ENCODE measurements around the gene IQSEC1. TPM values are rescaled to one million over a fixed set of nuclear protein-coding genes. Genes with fewer than 3 reads are reported as not detected.

Gene IQSEC1
- total and polyA plus RNA-seq, 2 of the 8 experiments (the other 6 are each of a cell fraction or from before 2014, with no cell fraction given), result 6.8 to 28.8 TPM

DNA sequence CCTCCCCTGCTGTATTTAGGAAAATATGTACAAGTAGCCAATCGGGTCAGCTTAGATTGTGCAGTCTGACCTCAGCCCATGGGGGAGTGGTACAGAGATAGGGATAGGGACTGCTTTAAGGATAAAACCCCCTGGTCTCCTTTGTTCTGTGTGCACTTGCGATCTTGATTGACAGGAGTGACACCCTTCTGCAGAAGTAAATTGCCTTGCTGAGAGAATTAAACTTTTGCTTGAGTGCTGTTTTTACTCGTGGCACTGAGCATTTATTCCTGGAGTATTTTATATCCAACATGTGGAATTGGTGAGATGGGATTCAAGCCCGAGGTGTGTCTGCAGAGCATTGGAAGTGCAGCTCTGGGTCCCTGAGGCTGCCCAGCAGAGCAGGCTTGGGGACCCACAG lies 208.0 kb downstream of the IQSEC1 start:
- Histone ChIP-seq H4K5ac (ENCODE audit: insufficient read length, low read depth, low read length) (no peak overlapping the region), H3K56ac (replicated peaks; ENCODE audit: insufficient read length, low read depth, low read length) (no peak overlapping the region), H2BK120ac (replicated peaks; ENCODE audit: low read depth, low read length) (no peak overlapping the region), H3K79me1 (ENCODE audit: low read depth, low read length) (no peaks in the 10 kb centered on the region), H3K36me3 (ENCODE audit: control insufficient read depth in 2 of 4, insufficient read depth in 4 of 4, low read length in 3 of 4) (no peaks in the 10 kb centered on the region), H3K23ac (ENCODE audit: insufficient read length) (no peak overlapping the region), H4K91ac (replicated peaks; ENCODE audit: insufficient read length, low read length) (no peak overlapping the region), H2AK5ac (ENCODE audit: low read depth, low read length) (no peak overlapping the region), H3K79me2 (ENCODE audit: control insufficient read depth in 1 of 2, insufficient read depth in 2 of 2, low read length in 2 of 2) (no peaks in the 10 kb centered on the region), H3K14ac (ENCODE audit: insufficient read length) (no peak overlapping the region), H2BK12ac (ENCODE audit: low read depth, low read length) (no peak overlapping the region; the same call in 1 of the 2 replicates), H3K9me3 (ENCODE audit: insufficient read depth in 2 of 2, low read depth in 1 of 2, low read length in 1 of 2) (no peaks in the 10 kb centered on the region), H3K23me2 (ENCODE audit: low read depth, low read length) (peaks cover 4% of the 10 kb centered on the region; the same call in 1 of the 2 replicates), H2BK5ac (ENCODE audit: low read depth, low read length) (no peak overlapping the region), H2AFZ (ENCODE audit: low read length) (no peak overlapping the region), H4K8ac (ENCODE audit: extremely low read depth, insufficient read depth, low read length) (no peak overlapping the region), H3K4me1 (replicated peaks in 1 of 4; ENCODE audit: control insufficient read depth in 3 of 4, insufficient read depth in 4 of 4, low read length in 3 of 4) (peaks cover 0 to 2% (median 2%) of the 10 kb centered on the region in 4 experiments; a peak in 3 of 7 replicates), H3K27me3 (replicated peaks in 1 of 4; ENCODE audit: control insufficient read depth in 3 of 4, extremely low read depth in 1 of 4, insufficient read depth in 3 of 4, low read length in 3 of 4) (peaks cover 0 to 2% (median 0%) of the 10 kb centered on the region in 4 experiments; a peak in 2 of 7 replicates), H4K20me1 (replicated peaks in 1 of 2; ENCODE audit: control insufficient read depth in 1 of 2, insufficient read depth in 2 of 2, low read length in 2 of 2) (no peaks in the 10 kb centered on the region), H3K4ac (replicated peaks; ENCODE audit: insufficient read length, low read depth, low read length) (no peak overlapping the region), H2BK15ac (ENCODE audit: low read length) (no peak overlapping the region), H3K18ac (ENCODE audit: extremely low read depth, low read length) (no peak overlapping the region), H3K27ac (ENCODE audit: low read depth, low read length) (no peak overlapping the region), H3K4me3 (ENCODE audit: extremely low read depth in 1 of 4, insufficient read depth in 2 of 4, low read depth in 3 of 4, low read length in 4 of 4) (no peak overlapping the region), H3K4me2 (ENCODE audit: insufficient read depth in 1 of 2, low read depth in 2 of 2, low read length in 2 of 2) (no peak overlapping the region), H2BK20ac (ENCODE audit: low read length) (no peak overlapping the region), H3K9ac (replicated peaks in 1 of 4; ENCODE audit: extremely low read depth in 1 of 4, low read depth in 3 of 4, low read length in 3 of 4) (no peak overlapping the region)
- ChIA-PET CTCF (ENCODE audit: partially characterized antibody) (interaction anchor here (0.6 to 21.3 kb wide), 7 partner anchors 13 to 145 kb away, joined by 3 to 353 read pairs (median 4); partner anchors contain the start of gene RPL32), POLR2A (ENCODE audit: partially characterized antibody) (interaction anchor here (0.8 to 22.9 kb wide), 2 partner anchors 8 to 28 kb away, joined by 3 to 314 read pairs; partner anchors contain the start of gene RPL32)
- 84% methylated on average over 4 of the region's 4 CpGs; no CpG with 5 or more reads in 1 of the 2 experiments for WGBS, 2 experiments (ENCODE audit: extremely low coverage in 1 of 2, insufficient coverage in 1 of 2, insufficient read length in 1 of 2, insufficient replicate concordance in 2 of 2, low coverage in 1 of 2, low lambda C conversion rate in 2 of 2, missing lambda C conversion rate in 1 of 2)
- DNase-seq (ENCODE audit: low read depth in 1 of 2, low spot score in 2 of 2) (no peak), FAIRE-seq (no peak)
- TF ChIP-seq, protein P1, sequence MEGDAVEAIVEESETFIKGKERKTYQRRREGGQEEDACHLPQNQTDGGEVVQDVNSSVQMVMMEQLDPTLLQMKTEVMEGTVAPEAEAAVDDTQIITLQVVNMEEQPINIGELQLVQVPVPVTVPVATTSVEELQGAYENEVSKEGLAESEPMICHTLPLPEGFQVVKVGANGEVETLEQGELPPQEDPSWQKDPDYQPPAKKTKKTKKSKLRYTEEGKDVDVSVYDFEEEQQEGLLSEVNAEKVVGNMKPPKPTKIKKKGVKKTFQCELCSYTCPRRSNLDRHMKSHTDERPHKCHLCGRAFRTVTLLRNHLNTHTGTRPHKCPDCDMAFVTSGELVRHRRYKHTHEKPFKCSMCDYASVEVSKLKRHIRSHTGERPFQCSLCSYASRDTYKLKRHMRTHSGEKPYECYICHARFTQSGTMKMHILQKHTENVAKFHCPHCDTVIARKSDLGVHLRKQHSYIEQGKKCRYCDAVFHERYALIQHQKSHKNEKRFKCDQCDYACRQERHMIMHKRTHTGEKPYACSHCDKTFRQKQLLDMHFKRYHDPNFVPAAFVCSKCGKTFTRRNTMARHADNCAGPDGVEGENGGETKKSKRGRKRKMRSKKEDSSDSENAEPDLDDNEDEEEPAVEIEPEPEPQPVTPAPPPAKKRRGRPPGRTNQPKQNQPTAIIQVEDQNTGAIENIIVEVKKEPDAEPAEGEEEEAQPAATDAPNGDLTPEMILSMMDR (IDR thresholded peaks at IDR 0.05; ENCODE audit: control extremely low read depth in 1 of 3, insufficient read depth in 1 of 3, low read depth in 1 of 3, low read length in 3 of 3), result no peak
- no peak for TF ChIP-seq ASH2L (IDR thresholded peaks at IDR 0.05; ENCODE audit: low read length)
- no peak for TF ChIP-seq YY1 (IDR thresholded peaks at IDR 0.05; ENCODE audit: low read depth, low read length)
- TF ChIP-seq TAF7 (optimal IDR thresholded peaks at IDR 0.05; ENCODE audit: borderline replicate concordance, low read depth, low read length), result no peak
- no peak for TF ChIP-seq GTF2F1 (IDR thresholded peaks at IDR 0.05; ENCODE audit: borderline replicate concordance, low read depth, low read length)
- no peak for TF ChIP-seq TCF12 (IDR thresholded peaks at IDR 0.05; ENCODE audit: low read depth, low read length)
- TF ChIP-seq KDM1A (IDR thresholded peaks at IDR 0.05; ENCODE audit: borderline replicate concordance, low read length), result no peak
- TF ChIP-seq TAF1 (IDR thresholded peaks at IDR 0.05; ENCODE audit: low read depth, low read length), result no peak
- no peak for TF ChIP-seq EP300 (IDR thresholded peaks at IDR 0.05; ENCODE audit: borderline replicate concordance in 1 of 2, low read depth in 2 of 2, low read length in 2 of 2)
